HepG2 (cell line): ENCODE data around the gene TK2. TPM values are rescaled to one million over a fixed set of nuclear protein-coding genes. Genes with fewer than 3 reads are reported as not detected.

Experiments
- HMG20A ChIP-seq: IDR thresholded peaks from 2 replicates; pipeline ENCODE4 v1.6.1; 2016; ENCODE audit warnings: borderline replicate concordance
- KMT2A ChIP-seq: sonication (generic); formaldehyde crosslinking; IDR thresholded peaks from 2 replicates; pipeline ENCODE4 v1.4.0; 2020; ENCODE audit warnings: missing genetic modification reagents
- KMT2B ChIP-seq: IDR thresholded peaks from 2 replicates; pipeline ENCODE4 v1.6.1; 2016; ENCODE audit warnings: missing genetic modification reagents, missing compliant biosample characterization
- MTF1 ChIP-seq: sonication (generic); formaldehyde crosslinking; IDR thresholded peaks from 2 replicates; pipeline ENCODE4 v1.5.0; 2020; ENCODE audit warnings: missing genetic modification reagents
- MTF2 ChIP-seq: sonication (generic); formaldehyde crosslinking; IDR thresholded peaks from 2 replicates; pipeline ENCODE4 v1.5.0; 2020; ENCODE audit warnings: missing genetic modification reagents, borderline replicate concordance
- PHF5A ChIP-seq: IDR thresholded peaks from one replicate; pipeline ENCODE4 v1.6.1; 2018; ENCODE audit warnings: low read depth, missing genetic modification reagents; ENCODE audit not compliant: unreplicated experiment
- POGZ ChIP-seq: sonication (generic); formaldehyde crosslinking; IDR thresholded peaks from 2 replicates; pipeline ENCODE4 v1.4.0; 2020; ENCODE audit warnings: mild to moderate bottlenecking, missing genetic modification reagents
- RFX3 ChIP-seq: IDR thresholded peaks from 2 replicates; pipeline ENCODE4 v1.6.1; 2016; ENCODE audit warnings: missing biosample characterization, missing genetic modification reagents
- SKI ChIP-seq: fragments of 450-650 bp; IDR thresholded peaks from one replicate; pipeline ENCODE4 v1.6.1; 2018; ENCODE audit warnings: mild to moderate bottlenecking; ENCODE audit not compliant: partially characterized antibody
- SMAD9 ChIP-seq: sonication (generic); formaldehyde crosslinking; IDR thresholded peaks from 2 replicates; pipeline ENCODE4 v1.5.1; 2020; ENCODE audit warnings: mild to moderate bottlenecking, missing genetic modification reagents
- SRSF9 ChIP-seq: fragments of 200-400 bp; formaldehyde crosslinking; IDR thresholded peaks from 2 replicates; pipeline ENCODE4 v1.6.1; 2018; ENCODE audit warnings: borderline replicate concordance, mild to moderate bottlenecking, low read depth, low read length; ENCODE audit not compliant: insufficient read depth, poor library complexity, severe bottlenecking
- TARDBP ChIP-seq: sonication (generic); formaldehyde crosslinking; IDR thresholded peaks from 2 replicates; pipeline ENCODE4 v1.8.0; 2022; ENCODE audit warnings: mild to moderate bottlenecking, missing genetic modification reagents
- ZBTB7B ChIP-seq: sonication (generic); formaldehyde crosslinking; IDR thresholded peaks from 2 replicates; pipeline ENCODE4 v1.4.0; 2020; ENCODE audit warnings: missing genetic modification reagents
- ZC3H4 ChIP-seq: sonication (generic); formaldehyde crosslinking; IDR thresholded peaks from 2 replicates; pipeline ENCODE4 v1.4.0; 2020; ENCODE audit warnings: missing genetic modification reagents, borderline replicate concordance
- ZFYVE20 ChIP-seq: sonication (generic); formaldehyde crosslinking; IDR thresholded peaks from 2 replicates; pipeline ENCODE4 v1.8.0; 2023; ENCODE audit warnings: low read depth, mild to moderate bottlenecking, moderate library complexity, missing genetic modification reagents, borderline replicate concordance
- ZNF460 ChIP-seq: sonication (generic); formaldehyde crosslinking; IDR thresholded peaks from 2 replicates; pipeline ENCODE4 v1.5.1; 2020; ENCODE audit warnings: missing genetic modification reagents, mild to moderate bottlenecking, borderline replicate concordance
- ZSCAN12 ChIP-seq: sonication (generic); formaldehyde crosslinking; IDR thresholded peaks from 2 replicates; pipeline ENCODE4 v1.9.0; 2021; ENCODE audit warnings: mild to moderate bottlenecking, missing genetic modification reagents
- ZSCAN9 ChIP-seq: IDR thresholded peaks from 2 replicates; pipeline ENCODE4 v1.6.1; 2016; ENCODE audit warnings: borderline replicate concordance
- ZZZ3 ChIP-seq: sonication (generic); formaldehyde crosslinking; IDR thresholded peaks from 2 replicates; pipeline ENCODE4 v1.4.0; 2020; ENCODE audit warnings: missing genetic modification reagents, mild to moderate bottlenecking, borderline replicate concordance
- polyA plus RNA-seq, 8 experiments: library from polyadenylated mRNA; depleted of rRNA in 3 of 8; stranded (reverse) in 7 of 8; unstranded in 1 of 8; fragments of >200 nt; fragmentation: Illumina TruSeq in 4 of 8; extraction: Trizol in 4 of 8; gene quantifications; 2 replicates each; pipeline versions ENCODE4 v1.2.1 to v1.2.3, GENCODE V29; 2011 to 2016; ENCODE audit warnings: low read depth in 4 of 8, missing spikeins in 1 of 8, mixed read lengths in 1 of 8; ENCODE audit not compliant: insufficient read depth in 1 of 8
- total RNA-seq, 5 experiments: library from RNA; depleted of rRNA; stranded (reverse); fragments of >200 nt; fragmentation: Illumina TruSeq; extraction: Trizol; gene quantifications; 2 replicates each; pipeline ENCODE4 v1.2.3, GENCODE V29; 2016; ENCODE audit warnings: low read depth in 1 of 5
- TF ChIP-seq, protein P1 (sequence below): sonication (generic); formaldehyde crosslinking; IDR thresholded peaks from 2 replicates; pipeline ENCODE4 v1.5.0; 2020; ENCODE audit warnings: mild to moderate bottlenecking, missing genetic modification reagents
- TF ChIP-seq, protein P2 (sequence below): IDR thresholded peaks from 2 replicates; pipeline ENCODE4 v1.6.1; 2016; ENCODE audit warnings: mild to moderate bottlenecking, missing biosample characterization, missing genetic modification reagents
- TF ChIP-seq, protein P3 (sequence below): IDR thresholded peaks from 2 replicates; pipeline ENCODE4 v1.6.1; 2016; ENCODE audit warnings: low read depth
- TF ChIP-seq, protein P4 (sequence below): sonication (generic); formaldehyde crosslinking; IDR thresholded peaks from 2 replicates; pipeline ENCODE4 v1.9.0; 2021; ENCODE audit warnings: missing genetic modification reagents, mild to moderate bottlenecking, borderline replicate concordance

TK2 gene
- total and polyA plus RNA-seq, 2 of the 13 experiments (the other 11 are each of a cell fraction or from before 2014, with no cell fraction given), result 18.7 to 21.0 TPM

DNA sequence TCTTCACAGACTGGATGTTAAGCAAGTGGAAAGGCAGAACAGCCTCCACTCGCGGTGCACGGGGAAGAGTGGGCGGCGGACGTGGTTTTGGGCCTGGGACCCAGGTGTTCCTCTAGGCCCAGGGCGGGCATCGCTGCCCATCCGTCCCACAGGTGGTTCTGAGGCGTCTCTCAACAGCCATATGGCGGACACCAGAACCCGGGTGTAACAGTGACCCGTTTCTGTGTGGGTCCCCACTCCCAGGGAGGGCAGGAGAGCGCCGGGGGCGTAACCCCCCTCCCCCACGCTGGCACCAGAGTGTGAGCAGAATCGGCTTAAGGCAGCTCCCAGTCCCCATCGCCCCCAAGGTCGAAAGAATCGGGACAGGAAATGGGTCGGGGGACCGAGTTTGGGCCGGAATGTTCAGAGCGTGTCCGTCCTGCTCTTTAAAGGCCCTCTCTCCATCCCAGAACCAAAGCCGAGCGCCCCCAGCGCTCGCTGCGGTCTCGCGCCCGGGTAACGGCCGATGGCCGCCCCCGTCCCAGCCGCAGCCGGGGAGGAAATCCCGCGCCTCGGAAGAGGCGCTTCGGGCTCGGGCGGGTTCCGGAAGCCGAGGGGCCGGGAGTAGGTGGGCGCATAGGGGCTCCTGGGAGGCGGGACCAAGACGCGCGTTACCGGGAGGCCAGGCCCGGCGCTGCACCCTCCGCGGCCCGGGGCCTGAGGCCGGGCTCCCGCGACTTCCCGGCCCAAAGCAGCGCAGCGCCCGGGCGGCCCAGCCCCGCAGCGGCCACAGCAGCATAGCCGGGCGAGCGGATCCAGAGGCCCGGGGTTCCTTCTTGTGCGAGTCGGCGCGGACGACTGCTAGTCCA lies at the start of gene TK2 (continued):
- TF ChIP-seq KMT2A (CRISPR knock-in tag) (peak; percentile 48; the same call in 1 of the 2 replicates), ZNF460 (CRISPR knock-in tag) (no peak; the same call in 1 of the 2 replicates), ZSCAN12 (no peak), POGZ (CRISPR knock-in tag) (peak; percentile 48; the same call in 1 of the 2 replicates), SMAD9 (CRISPR knock-in tag) (no peak), MTF1 (peak; percentile 85; the same call in 1 of the 2 replicates), KMT2B (peak; percentile 66; the same call in 1 of the 2 replicates), MTF2 (CRISPR knock-in tag) (peak; percentile 93; the same call in 1 of the 2 replicates), ZBTB7B (CRISPR knock-in tag) (peak; percentile 79; the same call in 1 of the 2 replicates), ZZZ3 (CRISPR knock-in tag) (no peak), TARDBP (CRISPR knock-in tag) (peak; percentile 63; the same call in 1 of the 2 replicates), ZC3H4 (CRISPR knock-in tag) (no peak; the same call in 1 of the 2 replicates), SKI (peak; percentile 35), RFX3 (no peak), ZFYVE20 (CRISPR knock-in tag) (no peak), HMG20A (CRISPR knock-in tag) (no peak), PHF5A (CRISPR knock-in tag) (peak; percentile 36), ZSCAN9 (CRISPR knock-in tag) (peak; percentile 34; the same call in 1 of the 2 replicates), SRSF9 (no peak)
- TF ChIP-seq, protein P1, sequence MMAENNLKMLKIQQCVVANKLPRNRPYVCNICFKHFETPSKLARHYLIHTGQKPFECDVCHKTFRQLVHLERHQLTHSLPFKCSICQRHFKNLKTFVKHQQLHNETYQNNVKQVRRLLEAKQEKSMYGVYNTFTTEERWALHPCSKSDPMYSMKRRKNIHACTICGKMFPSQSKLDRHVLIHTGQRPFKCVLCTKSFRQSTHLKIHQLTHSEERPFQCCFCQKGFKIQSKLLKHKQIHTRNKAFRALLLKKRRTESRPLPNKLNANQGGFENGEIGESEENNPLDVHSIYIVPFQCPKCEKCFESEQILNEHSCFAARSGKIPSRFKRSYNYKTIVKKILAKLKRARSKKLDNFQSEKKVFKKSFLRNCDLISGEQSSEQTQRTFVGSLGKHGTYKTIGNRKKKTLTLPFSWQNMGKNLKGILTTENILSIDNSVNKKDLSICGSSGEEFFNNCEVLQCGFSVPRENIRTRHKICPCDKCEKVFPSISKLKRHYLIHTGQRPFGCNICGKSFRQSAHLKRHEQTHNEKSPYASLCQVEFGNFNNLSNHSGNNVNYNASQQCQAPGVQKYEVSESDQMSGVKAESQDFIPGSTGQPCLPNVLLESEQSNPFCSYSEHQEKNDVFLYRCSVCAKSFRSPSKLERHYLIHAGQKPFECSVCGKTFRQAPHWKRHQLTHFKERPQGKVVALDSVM, result peak; percentile 72
- TF ChIP-seq, protein P2, sequence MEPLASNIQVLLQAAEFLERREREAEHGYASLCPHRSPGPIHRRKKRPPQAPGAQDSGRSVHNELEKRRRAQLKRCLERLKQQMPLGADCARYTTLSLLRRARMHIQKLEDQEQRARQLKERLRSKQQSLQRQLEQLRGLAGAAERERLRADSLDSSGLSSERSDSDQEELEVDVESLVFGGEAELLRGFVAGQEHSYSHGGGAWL (CRISPR knock-in tag), result peak; percentile 85; the same call in 1 of the 2 replicates
- TF ChIP-seq, protein P3, sequence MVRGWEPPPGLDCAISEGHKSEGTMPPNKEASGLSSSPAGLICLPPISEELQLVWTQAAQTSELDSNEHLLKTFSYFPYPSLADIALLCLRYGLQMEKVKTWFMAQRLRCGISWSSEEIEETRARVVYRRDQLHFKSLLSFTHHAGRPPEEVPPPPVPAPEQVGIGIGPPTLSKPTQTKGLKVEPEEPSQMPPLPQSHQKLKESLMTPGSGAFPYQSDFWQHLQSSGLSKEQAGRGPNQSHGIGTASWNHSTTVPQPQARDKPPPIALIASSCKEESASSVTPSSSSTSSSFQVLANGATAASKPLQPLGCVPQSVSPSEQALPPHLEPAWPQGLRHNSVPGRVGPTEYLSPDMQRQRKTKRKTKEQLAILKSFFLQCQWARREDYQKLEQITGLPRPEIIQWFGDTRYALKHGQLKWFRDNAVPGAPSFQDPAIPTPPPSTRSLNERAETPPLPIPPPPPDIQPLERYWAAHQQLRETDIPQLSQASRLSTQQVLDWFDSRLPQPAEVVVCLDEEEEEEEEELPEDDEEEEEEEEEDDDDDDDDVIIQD (CRISPR knock-in tag), result no peak
- TF ChIP-seq, protein P4, sequence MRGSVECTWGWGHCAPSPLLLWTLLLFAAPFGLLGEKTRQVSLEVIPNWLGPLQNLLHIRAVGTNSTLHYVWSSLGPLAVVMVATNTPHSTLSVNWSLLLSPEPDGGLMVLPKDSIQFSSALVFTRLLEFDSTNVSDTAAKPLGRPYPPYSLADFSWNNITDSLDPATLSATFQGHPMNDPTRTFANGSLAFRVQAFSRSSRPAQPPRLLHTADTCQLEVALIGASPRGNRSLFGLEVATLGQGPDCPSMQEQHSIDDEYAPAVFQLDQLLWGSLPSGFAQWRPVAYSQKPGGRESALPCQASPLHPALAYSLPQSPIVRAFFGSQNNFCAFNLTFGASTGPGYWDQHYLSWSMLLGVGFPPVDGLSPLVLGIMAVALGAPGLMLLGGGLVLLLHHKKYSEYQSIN (CRISPR knock-in tag), result no peak
